ENCODE data around the gene CYP51A1. TPM values are rescaled to one million over a fixed set of nuclear protein-coding genes. Genes with fewer than 3 reads are reported as not detected.
"Not testable (repeated sequence)": the region's sequence is repeated elsewhere in the genome, so short reads cannot be mapped to it uniquely, and the experiment has no call there.

The CYP51A1 gene
- polyA plus RNA-seq, 4 donors = 9.7 to 145 (median 54.1) TPM

GRCh38 chr7:92156990-92157389 lies 22.7 kb upstream of the CYP51A1 start:
- Histone ChIP-seq H3K27me3 (ENCODE audit: control insufficient read depth in 3 of 3, insufficient read depth in 3 of 3, low read length in 3 of 3) (no peaks in the 10 kb centered on the region), H3K27ac (ENCODE audit: low read depth in 1 of 3, low read length in 2 of 3) (no peak overlapping the region), H3K36me3 (ENCODE audit: control insufficient read depth in 3 of 3, insufficient read depth in 2 of 3, low read depth in 1 of 3, low read length in 3 of 3) (no peaks in the 10 kb centered on the region), H3K4me3 (ENCODE audit: low read depth in 1 of 3, low read length in 3 of 3) (no peak overlapping the region), H3K9me3 (ENCODE audit: control insufficient read depth in 2 of 2, insufficient read depth in 1 of 2, low read depth in 1 of 2, low read length in 1 of 2) (no peaks in the 10 kb centered on the region), H3K4me1 (ENCODE audit: control insufficient read depth in 3 of 3, insufficient read depth in 2 of 3, low read depth in 1 of 3, low read length in 2 of 3) (no peaks in the 10 kb centered on the region)
- no peak for FAIRE-seq
- no peak for DNase-seq

- Histone ChIP-seq H3K27ac (ENCODE audit: low read depth in 1 of 3, low read length in 2 of 3) (no peak overlapping the region), H3K4me1 (ENCODE audit: control insufficient read depth in 3 of 3, insufficient read depth in 2 of 3, low read depth in 1 of 3, low read length in 2 of 3) (no peaks in the 10 kb centered on the region), H3K4me3 (ENCODE audit: low read depth in 1 of 3, low read length in 3 of 3) (no peak overlapping the region), H3K9me3 (ENCODE audit: control insufficient read depth in 2 of 2, insufficient read depth in 1 of 2, low read depth in 1 of 2, low read length in 1 of 2) (no peaks in the 10 kb centered on the region), H3K27me3 (ENCODE audit: control insufficient read depth in 3 of 3, insufficient read depth in 3 of 3, low read length in 3 of 3) (no peaks in the 10 kb centered on the region), H3K36me3 (ENCODE audit: control insufficient read depth in 3 of 3, insufficient read depth in 2 of 3, low read depth in 1 of 3, low read length in 3 of 3) (no peaks in the 10 kb centered on the region)
- FAIRE-seq (no peak), DNase-seq (no peak)
- 89 to 95% (median 94%) methylated on average over 1 of the region's 1 CpG for WGBS, 3 donors
Measured at GRCh38 chr7:92155108-92155739, 20.9 kb upstream of the CYP51A1 start.

- Histone ChIP-seq H3K27me3 (ENCODE audit: control insufficient read depth in 3 of 3, insufficient read depth in 3 of 3, low read length in 3 of 3) (no peaks in the 10 kb centered on the region), H3K9me3 (ENCODE audit: control insufficient read depth in 2 of 2, insufficient read depth in 1 of 2, low read depth in 1 of 2, low read length in 1 of 2) (no peaks in the 10 kb centered on the region), H3K4me1 (ENCODE audit: control insufficient read depth in 3 of 3, insufficient read depth in 2 of 3, low read depth in 1 of 3, low read length in 2 of 3) (no peaks in the 10 kb centered on the region), H3K36me3 (ENCODE audit: control insufficient read depth in 3 of 3, insufficient read depth in 2 of 3, low read depth in 1 of 3, low read length in 3 of 3) (no peaks in the 10 kb centered on the region), H3K4me3 (ENCODE audit: low read depth in 1 of 3, low read length in 3 of 3) (no peak overlapping the region), H3K27ac (ENCODE audit: low read depth in 1 of 3, low read length in 2 of 3) (no peak overlapping the region)
- DNase-seq = no peak
- WGBS, 3 donors = 65 to 100% (median 78%) methylated on average over 1 of the region's 1 CpG
- FAIRE-seq = no peak
Measured at GRCh38 chr7:92150450-92151017, 16.3 kb upstream of the CYP51A1 start.

- no peak for DNase-seq
- no peaks in the 10 kb centered on the region for H3K4me1 ChIP-seq (ENCODE audit: control insufficient read depth in 3 of 3, insufficient read depth in 2 of 3, low read depth in 1 of 3, low read length in 2 of 3)
- H3K27ac ChIP-seq (ENCODE audit: low read depth in 1 of 3, low read length in 2 of 3) = no peak overlapping the region
- no peak overlapping the region for H3K4me3 ChIP-seq (ENCODE audit: low read depth in 1 of 3, low read length in 3 of 3)
- no peak for FAIRE-seq
- no peaks in the 10 kb centered on the region for H3K27me3 ChIP-seq (ENCODE audit: control insufficient read depth in 3 of 3, insufficient read depth in 3 of 3, low read length in 3 of 3)
- no peaks in the 10 kb centered on the region for H3K9me3 ChIP-seq (ENCODE audit: control insufficient read depth in 2 of 2, insufficient read depth in 1 of 2, low read depth in 1 of 2, low read length in 1 of 2)
- H3K36me3 ChIP-seq (ENCODE audit: control insufficient read depth in 3 of 3, insufficient read depth in 2 of 3, low read depth in 1 of 3, low read length in 3 of 3) = no peaks in the 10 kb centered on the region
- 90 to 92% (median 92%) methylated on average over 5 of the region's 5 CpGs for WGBS, 3 donors
Measured at GRCh38 chr7:92149736-92150239, 15.5 kb upstream of the CYP51A1 start.

- not testable (repeated sequence) for DNase-seq; H3K9me3 ChIP-seq (ENCODE audit: control insufficient read depth in 2 of 2, insufficient read depth in 1 of 2, low read depth in 1 of 2, low read length in 1 of 2); H3K27ac ChIP-seq (ENCODE audit: low read depth in 1 of 3, low read length in 2 of 3); H3K36me3 ChIP-seq (ENCODE audit: control insufficient read depth in 3 of 3, insufficient read depth in 2 of 3, low read depth in 1 of 3, low read length in 3 of 3); H3K27me3 ChIP-seq (ENCODE audit: control insufficient read depth in 3 of 3, insufficient read depth in 3 of 3, low read length in 3 of 3); H3K4me1 ChIP-seq (ENCODE audit: control insufficient read depth in 3 of 3, insufficient read depth in 2 of 3, low read depth in 1 of 3, low read length in 2 of 3); H3K4me3 ChIP-seq (ENCODE audit: low read depth in 1 of 3, low read length in 3 of 3); FAIRE-seq
- 93 to 94% (median 93%) methylated on average over 46 to 50 of the region's 50 CpGs for WGBS, 3 donors
Measured at GRCh38 chr7:92143192-92143880, 9.1 kb upstream of the CYP51A1 start.

GRCh38 chr7:92142791-92143190 lies 8.5 kb upstream of the CYP51A1 start:
- not testable (repeated sequence) for H3K4me3 ChIP-seq (ENCODE audit: low read depth in 1 of 3, low read length in 3 of 3); DNase-seq; H3K9me3 ChIP-seq (ENCODE audit: control insufficient read depth in 2 of 2, insufficient read depth in 1 of 2, low read depth in 1 of 2, low read length in 1 of 2); H3K27me3 ChIP-seq (ENCODE audit: control insufficient read depth in 3 of 3, insufficient read depth in 3 of 3, low read length in 3 of 3); H3K4me1 ChIP-seq (ENCODE audit: control insufficient read depth in 3 of 3, insufficient read depth in 2 of 3, low read depth in 1 of 3, low read length in 2 of 3); H3K27ac ChIP-seq (ENCODE audit: low read depth in 1 of 3, low read length in 2 of 3); FAIRE-seq; H3K36me3 ChIP-seq (ENCODE audit: control insufficient read depth in 3 of 3, insufficient read depth in 2 of 3, low read depth in 1 of 3, low read length in 3 of 3)
- WGBS, 3 donors = 87 to 91% (median 88%) methylated on average over 9 of the region's 9 CpGs

- 65 to 86% (median 84%) methylated on average over 7 of the region's 7 CpGs for WGBS, 3 donors
- FAIRE-seq = no peak
- Histone ChIP-seq H3K4me1 (ENCODE audit: control insufficient read depth in 3 of 3, insufficient read depth in 2 of 3, low read depth in 1 of 3, low read length in 2 of 3) (no peaks in the 10 kb centered on the region), H3K27me3 (ENCODE audit: control insufficient read depth in 3 of 3, insufficient read depth in 3 of 3, low read length in 3 of 3) (no peaks in the 10 kb centered on the region), H3K4me3 (ENCODE audit: low read depth in 1 of 3, low read length in 3 of 3) (no peak overlapping the region), H3K36me3 (ENCODE audit: control insufficient read depth in 3 of 3, insufficient read depth in 2 of 3, low read depth in 1 of 3, low read length in 3 of 3) (no peaks in the 10 kb centered on the region), H3K27ac (ENCODE audit: low read depth in 1 of 3, low read length in 2 of 3) (no peak overlapping the region), H3K9me3 (ENCODE audit: control insufficient read depth in 2 of 2, insufficient read depth in 1 of 2, low read depth in 1 of 2, low read length in 1 of 2) (no peaks in the 10 kb centered on the region)
- no peak for DNase-seq
Measured at GRCh38 chr7:92141161-92141560, 6.9 kb upstream of the CYP51A1 start.

GRCh38 chr7:92137557-92137956 lies 3.3 kb upstream of the CYP51A1 start:
- 19 to 35% (median 31%) methylated on average over 2 of the region's 2 CpGs for WGBS, 3 donors
- Histone ChIP-seq H3K4me1 (ENCODE audit: control insufficient read depth in 3 of 3, insufficient read depth in 2 of 3, low read depth in 1 of 3, low read length in 2 of 3) (peaks cover 0 to 9% (median 0%) of the 10 kb centered on the region in 3 donors), H3K27ac (ENCODE audit: low read depth in 1 of 3, low read length in 2 of 3) (no peak overlapping the region), H3K27me3 (ENCODE audit: control insufficient read depth in 3 of 3, insufficient read depth in 3 of 3, low read length in 3 of 3) (no peaks in the 10 kb centered on the region), H3K9me3 (ENCODE audit: control insufficient read depth in 2 of 2, insufficient read depth in 1 of 2, low read depth in 1 of 2, low read length in 1 of 2) (no peaks in the 10 kb centered on the region), H3K36me3 (ENCODE audit: control insufficient read depth in 3 of 3, insufficient read depth in 2 of 3, low read depth in 1 of 3, low read length in 3 of 3) (no peaks in the 10 kb centered on the region), H3K4me3 (ENCODE audit: low read depth in 1 of 3, low read length in 3 of 3) (no peak overlapping the region)
- DNase-seq (no peak), FAIRE-seq (no peak)
